Measurements from ENCODE around the gene SLC39A9.

Gene SLC39A9

GRCh38 chr14:69424149-69424923 lies 25.8 kb downstream of the SLC39A9 start:
- no peak for DNase-seq (ENCODE audit: low spot score)

GRCh38 chr14:69427596-69427995 lies 29.1 kb downstream of the SLC39A9 start:
- DNase-seq (ENCODE audit: low spot score), result no peak

GRCh38 chr14:69428289-69428998 lies 30.0 kb downstream of the SLC39A9 start:
- peak; percentile 15 for DNase-seq (ENCODE audit: low spot score)

DNA sequence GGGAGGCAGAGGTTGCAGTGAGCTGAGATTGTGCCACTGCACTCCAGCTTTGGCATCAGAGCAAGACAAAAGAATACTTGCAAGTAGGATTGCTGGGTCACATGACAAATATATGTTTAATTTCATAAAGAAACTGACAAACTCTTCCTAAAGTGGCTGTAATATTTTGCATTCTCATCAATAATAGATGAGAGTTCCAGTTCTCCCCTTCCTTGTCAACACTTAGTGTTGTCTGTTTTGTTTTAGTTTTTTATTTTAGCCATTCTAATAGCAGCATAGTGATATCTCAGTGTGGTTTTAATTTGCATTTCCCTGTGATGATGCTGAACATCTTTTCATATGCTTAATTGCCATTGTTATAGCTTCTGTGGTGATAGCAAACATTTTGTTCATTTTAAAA lies 31.2 kb downstream of the SLC39A9 start:
- no peak for DNase-seq (ENCODE audit: low spot score)

DNA sequence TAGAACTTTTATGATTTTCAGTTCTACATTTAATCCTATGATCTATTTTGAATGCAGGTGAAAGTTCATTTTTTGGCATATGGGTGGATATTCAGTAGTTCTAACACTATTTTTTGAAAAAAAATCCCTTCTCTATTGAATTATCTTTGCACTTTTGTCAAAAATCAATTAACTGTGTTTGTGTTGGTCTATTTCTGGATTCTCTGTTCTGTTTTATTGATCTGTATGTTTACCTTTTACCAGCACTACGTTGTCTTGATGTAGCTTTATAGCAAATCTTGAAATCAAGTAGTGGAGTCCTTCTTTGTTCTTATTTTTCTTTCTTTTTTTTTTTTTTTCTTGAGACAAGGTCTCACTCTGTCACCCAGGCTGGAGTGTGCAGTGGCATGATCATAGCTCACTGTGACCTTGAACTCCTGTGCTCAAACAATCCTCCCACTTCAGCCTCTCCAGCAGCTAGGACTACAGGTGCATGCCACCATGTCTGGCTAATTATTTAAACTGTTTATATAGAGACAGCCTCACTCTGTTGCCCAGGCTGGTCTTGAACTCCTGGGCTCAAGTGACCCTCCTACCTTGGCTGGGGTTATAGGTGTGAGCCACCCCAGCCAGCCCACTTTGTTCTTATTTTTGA lies 31.9 kb downstream of the SLC39A9 start:
- DNase-seq (ENCODE audit: low spot score), result no peak

DNA sequence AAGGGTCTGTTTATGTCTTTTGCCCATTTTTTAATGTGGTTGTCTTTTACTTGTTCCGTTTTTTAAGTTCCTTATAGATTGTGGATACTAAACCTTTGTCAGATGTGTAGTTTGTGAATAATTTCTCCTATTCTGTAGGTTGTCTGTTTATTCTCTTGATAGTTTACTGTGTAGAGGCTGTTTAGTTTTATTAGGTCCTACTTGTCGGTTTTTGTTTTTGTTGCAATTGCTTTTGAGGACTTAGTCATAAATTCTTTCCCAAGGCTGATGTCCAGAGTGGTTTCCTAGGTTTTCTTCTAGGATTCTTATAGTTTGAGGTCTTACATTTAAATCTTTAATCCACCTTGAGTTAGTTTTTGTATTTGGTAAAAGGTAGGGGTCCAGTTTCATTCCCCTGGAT lies 33.9 kb downstream of the SLC39A9 start:
- no peak for DNase-seq (ENCODE audit: low spot score)

- no peak for DNase-seq (ENCODE audit: low spot score)
Measured at GRCh38 chr14:69439521-69440270, 41.2 kb downstream of the SLC39A9 start.

GRCh38 chr14:69441948-69442347 lies 43.5 kb downstream of the SLC39A9 start:
- no peak for DNase-seq (ENCODE audit: low spot score)

GRCh38 chr14:69443296-69443805 lies 44.9 kb downstream of the SLC39A9 start:
- no peak for DNase-seq (ENCODE audit: low spot score)

GRCh38 chr14:69449216-69449615 lies 50.7 kb downstream of the SLC39A9 start:
- no peak for DNase-seq (ENCODE audit: low spot score)

DNA sequence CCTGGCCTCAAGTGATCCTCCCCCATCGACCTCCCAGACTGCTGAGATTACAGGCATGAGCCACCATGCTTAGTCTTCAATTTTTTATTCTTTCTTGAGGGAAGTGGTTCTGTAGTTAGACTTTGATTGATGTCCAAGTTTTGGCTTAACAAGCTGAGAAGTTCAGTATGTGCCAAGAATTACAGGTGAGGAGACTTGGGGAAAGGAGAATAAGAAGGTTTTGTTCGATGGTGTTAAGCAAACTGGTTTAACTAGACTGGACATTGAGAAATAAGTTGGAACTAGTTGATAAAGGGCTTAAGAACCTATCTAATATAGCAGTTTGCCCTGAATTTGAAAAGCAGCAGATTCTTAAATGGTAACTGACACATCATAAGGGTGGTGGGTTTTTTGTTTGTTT lies 53.4 kb downstream of the SLC39A9 start:
- no peak for DNase-seq (ENCODE audit: low spot score)

GRCh38 chr14:69458350-69458749 lies 59.9 kb downstream of the SLC39A9 start:
- no peak for DNase-seq (ENCODE audit: low spot score)

DNA sequence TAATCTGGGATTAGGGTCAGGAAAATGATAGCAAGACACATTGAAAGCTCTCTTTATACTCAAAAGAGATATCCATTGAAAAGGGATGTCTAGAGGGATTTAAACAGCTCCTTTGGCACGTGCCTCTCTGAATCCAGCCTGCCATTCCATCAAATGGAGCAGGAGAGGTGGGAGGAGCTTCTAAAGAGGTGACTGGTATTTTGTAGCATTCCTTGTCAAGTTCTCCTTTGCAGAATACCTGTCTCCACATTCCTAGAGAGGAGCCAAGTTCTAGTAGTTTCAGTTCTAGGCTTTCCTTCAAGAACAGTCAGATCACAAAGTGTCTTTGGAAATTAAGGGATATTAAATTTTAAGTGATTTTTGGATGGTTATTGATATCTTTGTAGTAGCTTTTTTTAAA lies 60.6 kb downstream of the SLC39A9 start:
- DNase-seq (ENCODE audit: low spot score), result no peak

DNA sequence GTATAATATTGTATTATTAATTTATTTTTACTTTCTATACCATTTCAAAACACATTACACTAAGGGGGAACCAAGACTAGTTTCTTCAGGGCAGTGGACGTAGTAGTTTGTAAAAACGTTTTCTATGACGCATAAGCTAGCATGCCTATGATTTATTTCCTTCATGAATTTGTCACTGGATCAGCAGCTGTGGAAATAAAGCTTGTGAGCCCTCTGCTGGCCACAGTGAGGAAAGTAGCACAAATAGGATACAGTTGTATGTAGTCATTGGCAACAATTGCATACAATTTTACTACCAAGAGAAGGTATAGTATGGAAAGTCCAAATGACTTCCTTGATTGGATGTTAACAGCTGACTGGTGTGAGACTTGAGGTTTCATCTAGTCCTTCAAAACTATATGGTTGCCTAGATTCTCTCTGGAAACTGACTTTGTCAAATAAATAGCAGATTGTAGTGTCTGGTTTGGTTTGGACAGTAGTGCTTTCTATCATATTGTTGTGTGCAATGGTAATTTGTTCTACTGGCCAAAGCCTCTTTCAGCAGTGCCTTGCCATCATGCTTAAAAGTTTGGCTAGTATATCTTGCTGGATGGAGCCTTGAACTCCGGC lies 61.7 kb downstream of the SLC39A9 start:
- DNase-seq (ENCODE audit: low spot score), result peak; percentile 82

- DNase-seq (ENCODE audit: low spot score), result no peak
Measured at GRCh38 chr14:69464379-69464778, 65.9 kb downstream of the SLC39A9 start.

DNA sequence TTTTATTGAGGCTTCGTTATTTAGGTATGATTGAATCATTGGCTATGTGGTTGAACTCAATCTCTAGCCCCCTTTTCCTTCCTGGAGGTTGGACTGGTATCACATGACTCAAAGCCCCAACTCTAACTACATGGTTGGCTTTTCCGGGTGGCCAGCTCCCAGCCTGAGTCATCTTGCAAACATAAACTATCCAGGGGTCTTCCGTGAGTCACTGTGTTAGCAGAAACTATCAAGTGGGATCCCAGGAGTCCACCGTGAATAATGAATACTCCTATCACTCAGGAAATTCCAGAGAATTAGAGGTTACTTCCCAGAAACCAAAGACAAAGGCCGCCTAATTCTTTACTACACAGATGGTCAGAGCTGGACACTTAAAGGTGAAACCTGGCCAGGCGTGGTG lies 66.3 kb downstream of the SLC39A9 start:
- DNase-seq (ENCODE audit: low spot score), result no peak

DNA sequence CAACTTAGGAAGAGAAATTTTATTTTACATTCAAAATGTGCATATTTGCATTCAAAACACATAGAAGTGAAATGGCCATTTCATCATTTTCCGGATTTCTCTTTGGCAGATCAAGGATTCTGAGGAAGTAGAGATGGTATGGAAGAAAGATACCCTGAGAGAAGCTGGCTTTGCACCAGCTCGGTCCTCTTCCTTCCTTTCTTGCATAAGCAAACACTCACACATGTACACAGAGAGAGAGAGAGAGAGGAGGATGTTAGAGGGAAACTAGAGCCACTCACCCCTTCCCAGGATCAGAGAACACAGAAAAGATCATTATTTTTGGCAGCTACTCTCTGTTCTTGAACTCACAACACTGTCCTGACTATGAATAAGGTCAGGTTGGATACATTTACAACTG lies 70.5 kb downstream of the SLC39A9 start:
- DNase-seq (ENCODE audit: low spot score), result no peak

GRCh38 chr14:69471436-69471835 lies 72.9 kb downstream of the SLC39A9 start:
- no peak for DNase-seq (ENCODE audit: low spot score)

GRCh38 chr14:69471916-69472315 lies 73.4 kb downstream of the SLC39A9 start:
- no peak for DNase-seq (ENCODE audit: low spot score)

DNA sequence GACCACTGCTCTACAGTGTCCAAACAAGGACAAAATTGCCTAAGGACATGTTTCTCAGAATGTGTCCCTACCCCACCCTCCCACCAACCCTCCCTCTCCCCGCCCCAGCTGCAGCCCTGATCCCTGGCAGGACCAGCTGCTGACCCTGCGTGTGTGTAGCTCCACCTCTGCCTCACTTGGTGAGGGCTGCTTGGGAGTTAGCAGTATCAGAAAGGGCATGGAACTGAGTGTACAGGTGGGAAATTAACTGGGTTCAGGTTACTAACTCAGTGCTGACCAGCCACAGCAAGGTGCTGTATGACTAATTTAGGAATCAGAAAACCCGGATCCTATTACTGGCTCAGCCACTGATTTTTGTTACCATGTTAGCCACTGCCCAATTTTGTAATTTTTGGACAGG lies 74.8 kb downstream of the SLC39A9 start:
- DNase-seq (ENCODE audit: low spot score), result no peak

DNA sequence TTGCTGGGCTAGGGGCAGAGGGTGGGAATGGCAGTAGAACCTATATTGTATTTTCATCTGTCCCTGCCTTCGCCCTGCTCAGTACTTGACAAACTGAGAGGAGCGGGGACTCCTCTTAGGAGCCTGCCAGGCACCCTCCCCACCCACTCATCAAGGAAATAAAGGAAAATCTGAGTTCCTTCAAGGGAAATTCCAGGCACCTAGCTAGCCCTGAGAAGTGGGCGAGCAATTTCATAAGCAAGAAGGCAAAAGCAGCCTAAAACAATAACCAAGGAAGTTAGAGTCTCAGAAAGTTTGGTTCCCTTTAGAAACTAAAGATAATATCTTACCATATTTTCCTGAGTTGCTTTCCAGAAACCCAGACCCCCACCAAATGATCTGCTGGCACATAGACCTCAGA lies 75.5 kb downstream of the SLC39A9 start:
- no peak for DNase-seq (ENCODE audit: low spot score)

Measured in Ammon's horn (tissue), 1 donor.